HEK293 (cell line): ENCODE data around the gene PLCB3.

ENCODE experiments used
- CTCF ChIA-PET: fragments of 350-600 bp; formaldehyde crosslinking; extraction: SDS; loops from one replicate; lab custom pipeline; 2021; ENCODE audit warnings: antibody characterized with exemption; lab: Yijun Ruan, JAX
- POLR2A ChIA-PET: fragments of 300-600 bp; formaldehyde crosslinking; extraction: SDS; loops from one replicate; lab custom pipeline; 2020; ENCODE audit warnings: antibody characterized with exemption, inconsistent platforms; lab: Yijun Ruan, JAX
- H3K27ac ChIP-seq: fragments of 200-500 bp; sonication (Bioruptor generic); 2 replicates; pipeline ENCODE4 v1.5.1; 2014; ENCODE audit warnings: low read depth, low read length, control low read depth, inconsistent platforms; ENCODE audit errors: extremely low read depth
- H3K36me3 ChIP-seq, 2 experiments: fragments of 200-500 bp in 1 of 2; sonication (Bioruptor generic) in 1 of 2; 1 replicate in 1 of 2; 2 replicates in 1 of 2; pipeline ENCODE4 v1.5.1; 2014 to 2017; ENCODE audit warnings: inconsistent platforms in 2 of 2, low read length in 2 of 2; ENCODE audit not compliant: control insufficient read depth in 2 of 2, insufficient read depth in 1 of 2
- H3K4me1 ChIP-seq: fragments of 200-500 bp; sonication (Bioruptor generic); 2 replicates; pipeline ENCODE4 v1.5.1; 2014; ENCODE audit warnings: mild to moderate bottlenecking, low read length, inconsistent platforms; ENCODE audit not compliant: control insufficient read depth, insufficient read depth
- H3K4me3 ChIP-seq: 2 replicates; pipeline ENCODE4 v1.5.1; 2011; ENCODE audit warnings: low read depth, mild to moderate bottlenecking, control low read depth, low read length, moderate library complexity
- H3K9me3 ChIP-seq: fragments of 200-500 bp; sonication (Bioruptor generic); 2 replicates; pipeline ENCODE4 v1.5.1; 2014; ENCODE audit warnings: low read depth, low read length, inconsistent platforms; ENCODE audit not compliant: control insufficient read depth, insufficient read depth
- BCL11A ChIP-seq: fragments of 450-650 bp; formaldehyde crosslinking; IDR thresholded peaks from 2 replicates; pipeline ENCODE4 v1.5.1; 2016; ENCODE audit warnings: low read depth, missing biosample characterization, missing genetic modification characterization
- BCL11B ChIP-seq: fragments of 450-650 bp; formaldehyde crosslinking; IDR thresholded peaks from 2 replicates; pipeline ENCODE4 v1.5.1; 2016; ENCODE audit warnings: low read depth, missing biosample characterization, missing genetic modification characterization
- GLIS1 ChIP-seq: fragments of 450-650 bp; formaldehyde crosslinking; IDR thresholded peaks from 2 replicates; pipeline ENCODE4 v1.5.1; 2016; ENCODE audit warnings: missing biosample characterization, missing genetic modification characterization
- KLF10 ChIP-seq: fragments of 450-650 bp; IDR thresholded peaks from 2 replicates; pipeline ENCODE4 v1.5.1; 2018; ENCODE audit warnings: missing biosample characterization, mild to moderate bottlenecking, missing genetic modification characterization
- MEIS1 ChIP-seq: sonication (generic); formaldehyde crosslinking; IDR thresholded peaks from 2 replicates; pipeline ENCODE4 v1.8.1; 2022; ENCODE audit warnings: missing genetic modification reagents, mild to moderate bottlenecking, borderline replicate concordance
- WT1 ChIP-seq: fragments of 450-650 bp; formaldehyde crosslinking; IDR thresholded peaks from 2 replicates; pipeline ENCODE4 v1.5.1; 2016; ENCODE audit warnings: missing biosample characterization, missing genetic modification characterization
- ZEB2 ChIP-seq: fragments of 450-650 bp; formaldehyde crosslinking; IDR thresholded peaks from 2 replicates; pipeline ENCODE4 v1.5.1; 2016; ENCODE audit warnings: missing biosample characterization, missing genetic modification characterization
- ZNF121 ChIP-seq: fragments of 450-650 bp; formaldehyde crosslinking; IDR thresholded peaks from 2 replicates; pipeline ENCODE4 v1.5.1; 2016; ENCODE audit warnings: missing biosample characterization, missing genetic modification characterization
- ZNF146 ChIP-seq: fragments of 450-650 bp; formaldehyde crosslinking; IDR thresholded peaks from 2 replicates; pipeline ENCODE4 v1.5.1; 2016; ENCODE audit warnings: missing biosample characterization, missing genetic modification characterization
- ZNF37A ChIP-seq: fragments of 450-650 bp; IDR thresholded peaks from 2 replicates; pipeline ENCODE4 v1.5.1; 2018; ENCODE audit warnings: missing biosample characterization, missing genetic modification characterization
- ZNF416 ChIP-seq: fragments of 450-650 bp; formaldehyde crosslinking; IDR thresholded peaks from 2 replicates; pipeline ENCODE4 v1.5.1; 2016; ENCODE audit warnings: missing biosample characterization, missing genetic modification characterization
- ZNF473 ChIP-seq: fragments of 450-650 bp; formaldehyde crosslinking; IDR thresholded peaks from 2 replicates; pipeline ENCODE4 v1.5.1; 2017; ENCODE audit warnings: missing biosample characterization, missing genetic modification characterization
- ZNF654 ChIP-seq: fragments of 450-650 bp; formaldehyde crosslinking; IDR thresholded peaks from 2 replicates; pipeline ENCODE4 v1.5.1; 2016; ENCODE audit warnings: low read depth, missing biosample characterization, missing genetic modification characterization
- ZNF76 ChIP-seq: fragments of 450-650 bp; formaldehyde crosslinking; IDR thresholded peaks from 2 replicates; pipeline ENCODE4; 2016; ENCODE audit warnings: low read depth, missing biosample characterization, missing genetic modification characterization, borderline replicate concordance
- ZNF768 ChIP-seq: fragments of 450-650 bp; formaldehyde crosslinking; IDR thresholded peaks from 2 replicates; pipeline ENCODE4 v1.5.1; 2018; ENCODE audit warnings: missing biosample characterization, mild to moderate bottlenecking, missing genetic modification characterization
- ZNF791 ChIP-seq: fragments of 450-650 bp; formaldehyde crosslinking; IDR thresholded peaks from 2 replicates; pipeline ENCODE4 v1.5.1; 2016; ENCODE audit warnings: missing biosample characterization, missing genetic modification characterization
- TF ChIP-seq, protein P1 (sequence below): fragments of 450-650 bp; formaldehyde crosslinking; IDR thresholded peaks from 2 replicates; pipeline ENCODE4 v1.5.1; 2016; ENCODE audit warnings: missing biosample characterization, missing genetic modification characterization, borderline replicate concordance
- TF ChIP-seq, protein P2 (sequence below): fragments of 450-650 bp; formaldehyde crosslinking; IDR thresholded peaks from 2 replicates; pipeline ENCODE4 v1.5.1; 2016; ENCODE audit warnings: missing biosample characterization, missing genetic modification characterization
- TF ChIP-seq, protein P3 (sequence below): fragments of 450-650 bp; formaldehyde crosslinking; IDR thresholded peaks from 2 replicates; pipeline ENCODE4 v1.5.1; 2016; ENCODE audit warnings: missing biosample characterization, missing genetic modification characterization
- TF ChIP-seq, protein P4 (sequence below): fragments of 450-650 bp; formaldehyde crosslinking; IDR thresholded peaks from 2 replicates; pipeline ENCODE4 v1.5.1; 2016; ENCODE audit warnings: missing biosample characterization, missing genetic modification characterization, borderline replicate concordance

Gene PLCB3

DNA sequence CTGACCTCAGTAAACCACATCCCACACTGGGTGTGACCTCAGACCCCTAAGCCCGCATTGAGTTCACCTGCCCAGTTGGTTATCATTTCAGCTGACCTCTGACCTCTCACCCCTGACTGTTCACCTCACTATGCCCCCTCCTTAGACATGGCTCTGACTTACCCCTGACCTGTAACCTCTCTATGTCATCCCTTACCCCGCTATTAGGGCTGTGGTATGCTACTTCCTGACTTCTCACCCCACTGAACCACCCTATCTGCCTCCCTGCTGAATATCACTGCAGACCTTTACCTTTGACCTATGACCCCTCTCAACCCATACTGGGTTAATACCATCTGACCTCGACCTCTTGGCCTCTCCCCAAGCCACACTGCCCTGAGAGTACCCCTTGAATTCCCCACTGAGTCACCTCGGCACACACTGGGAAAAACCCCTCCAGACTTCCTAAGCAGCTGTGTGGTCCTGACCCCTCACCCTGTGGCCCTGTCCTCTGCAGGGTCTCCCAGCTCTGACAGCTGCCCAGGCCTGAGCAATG is 8.3 kb downstream of the PLCB3 start:
- no peak overlapping the region for H3K4me3 ChIP-seq
- H3K27ac ChIP-seq = no peak overlapping the region
- H3K4me1 ChIP-seq = no peaks in the 10 kb centered on the region; the same call in 1 of the 2 replicates
- CTCF ChIA-PET = interaction anchor here (0.7 kb wide), 1 partner anchor 1352 kb away, joined by 5 read pairs; no protein-coding TSS in a partner anchor
- TF ChIP-seq ZNF768 (no peak), WT1 (tag by site-specific recombination) (no peak), ZNF791 (tag by site-specific recombination) (no peak), ZNF37A (tag by site-specific recombination) (no peak), BCL11A (tag by site-specific recombination) (peak; percentile 96), ZNF654 (no peak), BCL11B (peak; percentile 99), GLIS1 (tag by site-specific recombination) (no peak), ZNF76 (no peak), ZNF473 (tag by site-specific recombination) (no peak), ZNF146 (tag by site-specific recombination) (no peak), ZEB2 (tag by site-specific recombination) (0 out of 2 replicates have a peak, but pooled peaks have one; percentile 20), MEIS1 (CRISPR knock-in tag) (no peak), KLF10 (tag by site-specific recombination) (no peak), ZNF121 (tag by site-specific recombination) (no peak), ZNF416 (tag by site-specific recombination) (no peak)
- TF ChIP-seq, protein P1, sequence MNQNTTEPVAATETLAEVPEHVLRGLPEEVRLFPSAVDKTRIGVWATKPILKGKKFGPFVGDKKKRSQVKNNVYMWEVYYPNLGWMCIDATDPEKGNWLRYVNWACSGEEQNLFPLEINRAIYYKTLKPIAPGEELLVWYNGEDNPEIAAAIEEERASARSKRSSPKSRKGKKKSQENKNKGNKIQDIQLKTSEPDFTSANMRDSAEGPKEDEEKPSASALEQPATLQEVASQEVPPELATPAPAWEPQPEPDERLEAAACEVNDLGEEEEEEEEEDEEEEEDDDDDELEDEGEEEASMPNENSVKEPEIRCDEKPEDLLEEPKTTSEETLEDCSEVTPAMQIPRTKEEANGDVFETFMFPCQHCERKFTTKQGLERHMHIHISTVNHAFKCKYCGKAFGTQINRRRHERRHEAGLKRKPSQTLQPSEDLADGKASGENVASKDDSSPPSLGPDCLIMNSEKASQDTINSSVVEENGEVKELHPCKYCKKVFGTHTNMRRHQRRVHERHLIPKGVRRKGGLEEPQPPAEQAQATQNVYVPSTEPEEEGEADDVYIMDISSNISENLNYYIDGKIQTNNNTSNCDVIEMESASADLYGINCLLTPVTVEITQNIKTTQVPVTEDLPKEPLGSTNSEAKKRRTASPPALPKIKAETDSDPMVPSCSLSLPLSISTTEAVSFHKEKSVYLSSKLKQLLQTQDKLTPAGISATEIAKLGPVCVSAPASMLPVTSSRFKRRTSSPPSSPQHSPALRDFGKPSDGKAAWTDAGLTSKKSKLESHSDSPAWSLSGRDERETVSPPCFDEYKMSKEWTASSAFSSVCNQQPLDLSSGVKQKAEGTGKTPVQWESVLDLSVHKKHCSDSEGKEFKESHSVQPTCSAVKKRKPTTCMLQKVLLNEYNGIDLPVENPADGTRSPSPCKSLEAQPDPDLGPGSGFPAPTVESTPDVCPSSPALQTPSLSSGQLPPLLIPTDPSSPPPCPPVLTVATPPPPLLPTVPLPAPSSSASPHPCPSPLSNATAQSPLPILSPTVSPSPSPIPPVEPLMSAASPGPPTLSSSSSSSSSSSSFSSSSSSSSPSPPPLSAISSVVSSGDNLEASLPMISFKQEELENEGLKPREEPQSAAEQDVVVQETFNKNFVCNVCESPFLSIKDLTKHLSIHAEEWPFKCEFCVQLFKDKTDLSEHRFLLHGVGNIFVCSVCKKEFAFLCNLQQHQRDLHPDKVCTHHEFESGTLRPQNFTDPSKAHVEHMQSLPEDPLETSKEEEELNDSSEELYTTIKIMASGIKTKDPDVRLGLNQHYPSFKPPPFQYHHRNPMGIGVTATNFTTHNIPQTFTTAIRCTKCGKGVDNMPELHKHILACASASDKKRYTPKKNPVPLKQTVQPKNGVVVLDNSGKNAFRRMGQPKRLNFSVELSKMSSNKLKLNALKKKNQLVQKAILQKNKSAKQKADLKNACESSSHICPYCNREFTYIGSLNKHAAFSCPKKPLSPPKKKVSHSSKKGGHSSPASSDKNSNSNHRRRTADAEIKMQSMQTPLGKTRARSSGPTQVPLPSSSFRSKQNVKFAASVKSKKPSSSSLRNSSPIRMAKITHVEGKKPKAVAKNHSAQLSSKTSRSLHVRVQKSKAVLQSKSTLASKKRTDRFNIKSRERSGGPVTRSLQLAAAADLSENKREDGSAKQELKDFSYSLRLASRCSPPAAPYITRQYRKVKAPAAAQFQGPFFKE (tag by site-specific recombination) = no peak
- TF ChIP-seq, protein P2, sequence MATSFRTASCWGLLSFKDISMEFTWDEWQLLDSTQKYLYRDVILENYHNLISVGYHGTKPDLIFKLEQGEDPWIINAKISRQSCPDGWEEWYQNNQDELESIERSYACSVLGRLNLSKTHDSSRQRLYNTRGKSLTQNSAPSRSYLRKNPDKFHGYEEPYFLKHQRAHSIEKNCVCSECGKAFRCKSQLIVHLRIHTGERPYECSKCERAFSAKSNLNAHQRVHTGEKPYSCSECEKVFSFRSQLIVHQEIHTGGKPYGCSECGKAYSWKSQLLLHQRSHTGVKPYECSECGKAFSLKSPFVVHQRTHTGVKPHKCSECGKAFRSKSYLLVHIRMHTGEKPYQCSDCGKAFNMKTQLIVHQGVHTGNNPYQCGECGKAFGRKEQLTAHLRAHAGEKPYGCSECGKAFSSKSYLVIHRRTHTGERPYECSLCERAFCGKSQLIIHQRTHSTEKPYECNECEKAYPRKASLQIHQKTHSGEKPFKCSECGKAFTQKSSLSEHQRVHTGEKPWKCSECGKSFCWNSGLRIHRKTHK = no peak
- TF ChIP-seq, protein P3, sequence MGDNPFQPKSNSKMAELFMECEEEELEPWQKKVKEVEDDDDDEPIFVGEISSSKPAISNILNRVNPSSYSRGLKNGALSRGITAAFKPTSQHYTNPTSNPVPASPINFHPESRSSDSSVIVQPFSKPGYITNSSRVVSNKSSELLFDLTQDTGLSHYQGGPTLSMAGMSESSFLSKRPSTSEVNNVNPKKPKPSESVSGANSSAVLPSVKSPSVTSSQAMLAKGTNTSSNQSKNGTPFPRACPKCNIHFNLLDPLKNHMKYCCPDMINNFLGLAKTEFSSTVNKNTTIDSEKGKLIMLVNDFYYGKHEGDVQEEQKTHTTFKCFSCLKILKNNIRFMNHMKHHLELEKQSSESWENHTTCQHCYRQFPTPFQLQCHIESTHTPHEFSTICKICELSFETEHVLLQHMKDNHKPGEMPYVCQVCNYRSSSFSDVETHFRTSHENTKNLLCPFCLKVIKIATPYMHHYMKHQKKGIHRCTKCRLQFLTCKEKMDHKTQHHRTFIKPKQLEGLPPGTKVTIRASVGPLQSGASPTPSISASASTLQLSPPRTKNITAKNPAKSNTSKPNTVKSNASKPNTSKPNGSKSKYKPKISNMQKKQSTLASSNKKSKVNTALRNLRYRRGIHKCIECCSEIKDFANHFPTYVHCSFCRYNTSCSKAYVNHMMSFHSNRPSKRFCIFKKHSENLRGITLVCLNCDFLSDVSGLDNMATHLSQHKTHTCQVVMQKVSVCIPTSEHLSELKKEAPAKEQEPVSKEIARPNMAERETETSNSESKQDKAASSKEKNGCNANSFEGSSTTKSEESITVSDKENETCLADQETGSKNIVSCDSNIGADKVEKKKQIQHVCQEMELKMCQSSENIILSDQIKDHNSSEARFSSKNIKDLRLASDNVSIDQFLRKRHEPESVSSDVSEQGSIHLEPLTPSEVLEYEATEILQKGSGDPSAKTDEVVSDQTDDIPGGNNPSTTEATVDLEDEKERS (tag by site-specific recombination) = no peak
- TF ChIP-seq, protein P4, sequence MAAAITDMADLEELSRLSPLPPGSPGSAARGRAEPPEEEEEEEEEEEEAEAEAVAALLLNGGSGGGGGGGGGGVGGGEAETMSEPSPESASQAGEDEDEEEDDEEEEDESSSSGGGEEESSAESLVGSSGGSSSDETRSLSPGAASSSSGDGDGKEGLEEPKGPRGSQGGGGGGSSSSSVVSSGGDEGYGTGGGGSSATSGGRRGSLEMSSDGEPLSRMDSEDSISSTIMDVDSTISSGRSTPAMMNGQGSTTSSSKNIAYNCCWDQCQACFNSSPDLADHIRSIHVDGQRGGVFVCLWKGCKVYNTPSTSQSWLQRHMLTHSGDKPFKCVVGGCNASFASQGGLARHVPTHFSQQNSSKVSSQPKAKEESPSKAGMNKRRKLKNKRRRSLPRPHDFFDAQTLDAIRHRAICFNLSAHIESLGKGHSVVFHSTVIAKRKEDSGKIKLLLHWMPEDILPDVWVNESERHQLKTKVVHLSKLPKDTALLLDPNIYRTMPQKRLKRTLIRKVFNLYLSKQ (tag by site-specific recombination) = no peak
- peaks cover 0 to 83% of the 10 kb centered on the region in 2 experiments; a peak in 2 of 3 replicates for H3K36me3 ChIP-seq
- H3K9me3 ChIP-seq = no peaks in the 10 kb centered on the region
- POLR2A ChIA-PET = no interaction called here
